Liver (tissue), 9 donors: ENCODE data around the gene UBASH3B. TPM values are rescaled to one million over a fixed set of nuclear protein-coding genes. Genes with fewer than 3 reads are reported as not detected.

Experiments used
- DNase-seq: peaks from one replicate; pipeline ENCODE4 v3.0.0-alpha.2; 2017; ENCODE audit warnings: low spot score
- H3K27ac ChIP-seq, 2 donors: one replicate each; pipeline ENCODE4 v1.7.0; 2013; ENCODE audit warnings: inconsistent platforms in 2 of 2, low read length in 2 of 2, control low read depth in 1 of 2, low read depth in 1 of 2, mild to moderate bottlenecking in 1 of 2
- H3K27me3 ChIP-seq, 4 donors: one replicate each; pipeline versions ENCODE4 v1.6.1 to v1.7.0; 2013; ENCODE audit warnings: low read length in 3 of 4, inconsistent platforms in 1 of 4, mild to moderate bottlenecking in 1 of 4, moderate library complexity in 1 of 4; ENCODE audit not compliant: control insufficient read depth in 4 of 4, insufficient read depth in 4 of 4
- H3K36me3 ChIP-seq, 4 donors: one replicate each; pipeline versions ENCODE4 v1.6.1 to v1.7.0; 2013; ENCODE audit warnings: low read length in 3 of 4, mild to moderate bottlenecking in 3 of 4, low read depth in 1 of 4, moderate library complexity in 1 of 4; ENCODE audit not compliant: control insufficient read depth in 4 of 4, insufficient read depth in 3 of 4
- H3K4me1 ChIP-seq, 4 donors: one replicate each; pipeline versions ENCODE4 v1.6.1 to v1.7.0; 2013; ENCODE audit warnings: low read length in 3 of 4, mild to moderate bottlenecking in 3 of 4, moderate library complexity in 1 of 4; ENCODE audit not compliant: control insufficient read depth in 4 of 4, insufficient read depth in 4 of 4
- H3K4me3 ChIP-seq, 3 donors: one replicate each; pipeline versions ENCODE4 v1.6.1 to v1.7.0; 2013; ENCODE audit warnings: low read length in 3 of 3, control low read depth in 1 of 3, low read depth in 1 of 3, mild to moderate bottlenecking in 1 of 3
- H3K9ac ChIP-seq, 2 donors: one replicate each; pipeline ENCODE4 v1.7.0; 2013; ENCODE audit warnings: low read length in 2 of 2, mild to moderate bottlenecking in 2 of 2, moderate library complexity in 2 of 2, control low read depth in 1 of 2, low read depth in 1 of 2
- H3K9me3 ChIP-seq, 4 donors: one replicate each; pipeline versions ENCODE4 v1.6.1 to v1.7.0; 2013; ENCODE audit warnings: low read length in 3 of 4; ENCODE audit not compliant: control insufficient read depth in 4 of 4
- EGR1 ChIP-seq, 2 donors: IDR thresholded peaks; 2 replicates each; pipeline ENCODE4 v1.6.1; 2016 to 2018; ENCODE audit warnings: antibody characterized with exemption in 2 of 2, low read depth in 2 of 2
- FOXA1 ChIP-seq: IDR thresholded peaks from 2 replicates; pipeline ENCODE4 v1.6.1; 2016; ENCODE audit warnings: antibody characterized with exemption
- FOXA2 ChIP-seq: IDR thresholded peaks from 2 replicates; pipeline ENCODE4 v1.6.1; 2016; ENCODE audit warnings: antibody characterized with exemption
- GABPA ChIP-seq, 2 donors: IDR thresholded peaks in 1 of 2; conservative IDR thresholded peaks in 1 of 2; 2 replicates each; pipeline ENCODE4 v1.6.1; 2016; ENCODE audit warnings: antibody characterized with exemption in 2 of 2, mild to moderate bottlenecking in 1 of 2, moderate library complexity in 1 of 2
- HNF4A ChIP-seq, 2 donors: conservative IDR thresholded peaks; 2 replicates each; pipeline ENCODE4 v1.6.1; 2016; ENCODE audit warnings: antibody characterized with exemption in 2 of 2, mild to moderate bottlenecking in 2 of 2
- JUND ChIP-seq, 2 donors: IDR thresholded peaks; 2 replicates each; pipeline ENCODE4 v1.6.1; 2016; ENCODE audit warnings: antibody characterized with exemption in 2 of 2
- NR2F2 ChIP-seq: IDR thresholded peaks from 2 replicates; pipeline ENCODE4 v1.6.1; 2016; ENCODE audit warnings: antibody characterized with exemption
- RAD21 ChIP-seq, 2 donors: IDR thresholded peaks; 2 replicates each; pipeline ENCODE4 v1.6.1; 2016; ENCODE audit warnings: antibody characterized with exemption in 2 of 2, mild to moderate bottlenecking in 2 of 2
- RXRA ChIP-seq, 2 donors: IDR thresholded peaks; 2 replicates each; pipeline ENCODE4 v1.6.1; 2017 to 2018; ENCODE audit warnings: antibody characterized with exemption in 2 of 2, mild to moderate bottlenecking in 1 of 2
- TAF1 ChIP-seq: conservative IDR thresholded peaks from 2 replicates; pipeline ENCODE4 v1.6.1; 2016; ENCODE audit warnings: antibody characterized with exemption, mild to moderate bottlenecking
- YY1 ChIP-seq: IDR thresholded peaks from 2 replicates; pipeline ENCODE4 v1.6.1; 2016; ENCODE audit warnings: antibody characterized with exemption, mild to moderate bottlenecking
- WGBS: extraction: QIAGEN DNeasy Blood & Tissue Kit; methylation state at CpG from one replicate; pipeline ENCODE4 v1.1.7; 2013; 5-methylcytosine and 5-hydroxymethylcytosine counted together
- polyA plus RNA-seq, 2 donors: library from polyadenylated mRNA; stranded (reverse) in 1 of 2; unstranded in 1 of 2; fragments of 200-250 nt in 1 of 2; fragments of >200 nt in 1 of 2; fragmentation: Nextera tagmentation in 1 of 2; extraction: Ambion mirVana in 1 of 2; gene quantifications; one replicate each; pipeline versions ENCODE4 v1.2.1 to v1.2.3, GENCODE V29; 2013 to 2015
- total RNA-seq, 2 donors: library from RNA; depleted of rRNA; stranded (reverse); fragments of >200 nt; gene quantifications; one replicate each; pipeline ENCODE4 v1.2.3, GENCODE V29; 2014
- TF ChIP-seq, protein P1 (sequence below): fragments of 150-350 bp; IDR thresholded peaks from 2 replicates; pipeline ENCODE4 v1.5.1; 2017; ENCODE audit warnings: improper control_type of control experiment, low read depth, low read length; ENCODE audit not compliant: missing input control
- TF ChIP-seq, protein P2 (sequence below): IDR thresholded peaks from 2 replicates; pipeline ENCODE4 v1.6.1; 2016; ENCODE audit warnings: antibody characterized with exemption
- donor health status: healthy.
- donor health status: healthy.
- donor health status: healthy.
- donor health status: healthy.
- donor health status: healthy.

The UBASH3B gene
- total and polyA plus RNA-seq, 4 donors: 0.48 to 5.5 (median 2.5) TPM

- no peak overlapping the region for H3K4me3 ChIP-seq
- no peak for DNase-seq
- no peaks in the 10 kb centered on the region for H3K36me3 ChIP-seq
- no peaks in the 10 kb centered on the region for H3K9me3 ChIP-seq
- no peak overlapping the region for H3K9ac ChIP-seq
- H3K27me3 ChIP-seq: peaks cover 0 to 4% (median under 1%) of the 10 kb centered on the region in 4 donors
- no peak for TF ChIP-seq FOXA1
- no peak for TF ChIP-seq RXRA (IDR thresholded peaks at IDR 0.05)
- no peaks in the 10 kb centered on the region for H3K4me1 ChIP-seq
- H3K27ac ChIP-seq: no peak overlapping the region
Measured at GRCh38 chr11:122836916-122837315, 181.4 kb downstream of the UBASH3B start.

DNA sequence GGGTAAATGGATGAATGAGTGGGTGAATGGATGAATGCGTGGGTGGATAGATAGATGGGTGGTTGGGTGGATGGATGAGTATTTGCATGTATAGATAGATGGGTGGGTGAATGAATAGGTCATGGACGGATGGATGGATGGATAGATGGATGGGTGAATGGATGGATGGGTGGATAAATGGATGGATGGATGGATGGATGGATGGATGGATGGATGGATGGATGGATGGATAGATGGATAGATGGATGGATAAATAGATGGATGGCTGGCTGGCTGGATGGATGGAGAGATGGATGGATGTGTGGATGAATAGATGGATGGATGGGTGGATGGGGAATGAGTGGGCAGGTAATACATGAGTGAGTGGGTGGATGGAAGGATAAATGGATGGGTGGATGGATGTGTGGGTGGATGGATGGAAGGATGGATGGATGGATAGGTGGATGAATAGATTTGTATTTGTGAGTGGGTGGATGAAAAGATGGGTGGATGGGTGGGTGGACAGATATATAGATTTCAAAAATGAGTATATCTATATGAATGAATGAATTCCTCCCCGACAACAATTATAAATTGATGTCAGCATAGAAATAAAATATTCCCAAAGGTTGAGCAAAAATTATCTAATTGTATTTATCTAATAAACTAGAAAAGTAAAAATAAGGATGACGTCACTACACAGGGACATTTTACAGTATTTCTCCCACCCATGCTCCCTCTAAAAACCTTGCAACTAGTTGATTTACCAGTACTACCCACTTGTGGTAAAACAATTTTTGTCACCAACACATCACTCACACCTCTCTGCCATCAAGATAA lies 182.2 kb downstream of the UBASH3B start:
- H3K4me1 ChIP-seq: no peaks in the 10 kb centered on the region
- TF ChIP-seq FOXA2 (no peak), TAF1 (no peak), YY1 (no peak), JUND (IDR thresholded peaks at IDR 0.05) (no peak), HNF4A (conservative IDR thresholded peaks at IDR 0.05) (no peak), NR2F2 (no peak)
- TF ChIP-seq, protein P1, sequence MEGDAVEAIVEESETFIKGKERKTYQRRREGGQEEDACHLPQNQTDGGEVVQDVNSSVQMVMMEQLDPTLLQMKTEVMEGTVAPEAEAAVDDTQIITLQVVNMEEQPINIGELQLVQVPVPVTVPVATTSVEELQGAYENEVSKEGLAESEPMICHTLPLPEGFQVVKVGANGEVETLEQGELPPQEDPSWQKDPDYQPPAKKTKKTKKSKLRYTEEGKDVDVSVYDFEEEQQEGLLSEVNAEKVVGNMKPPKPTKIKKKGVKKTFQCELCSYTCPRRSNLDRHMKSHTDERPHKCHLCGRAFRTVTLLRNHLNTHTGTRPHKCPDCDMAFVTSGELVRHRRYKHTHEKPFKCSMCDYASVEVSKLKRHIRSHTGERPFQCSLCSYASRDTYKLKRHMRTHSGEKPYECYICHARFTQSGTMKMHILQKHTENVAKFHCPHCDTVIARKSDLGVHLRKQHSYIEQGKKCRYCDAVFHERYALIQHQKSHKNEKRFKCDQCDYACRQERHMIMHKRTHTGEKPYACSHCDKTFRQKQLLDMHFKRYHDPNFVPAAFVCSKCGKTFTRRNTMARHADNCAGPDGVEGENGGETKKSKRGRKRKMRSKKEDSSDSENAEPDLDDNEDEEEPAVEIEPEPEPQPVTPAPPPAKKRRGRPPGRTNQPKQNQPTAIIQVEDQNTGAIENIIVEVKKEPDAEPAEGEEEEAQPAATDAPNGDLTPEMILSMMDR: no peak
- TF ChIP-seq, protein P2, sequence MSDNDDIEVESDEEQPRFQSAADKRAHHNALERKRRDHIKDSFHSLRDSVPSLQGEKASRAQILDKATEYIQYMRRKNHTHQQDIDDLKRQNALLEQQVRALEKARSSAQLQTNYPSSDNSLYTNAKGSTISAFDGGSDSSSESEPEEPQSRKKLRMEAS: no peak
- no peaks in the 10 kb centered on the region for H3K9me3 ChIP-seq
- H3K27ac ChIP-seq: no peak overlapping the region
- no peaks in the 10 kb centered on the region for H3K36me3 ChIP-seq
- DNase-seq: no peak
- H3K9ac ChIP-seq: no peak overlapping the region
- no peak overlapping the region for H3K4me3 ChIP-seq
- peaks cover 0 to 5% (median under 1%) of the 10 kb centered on the region in 4 donors for H3K27me3 ChIP-seq
- 80% methylated on average over 4 of the region's 4 CpGs for WGBS

- 36% methylated on average over 10 of the region's 10 CpGs for WGBS
- no peak overlapping the region for H3K27ac ChIP-seq
Measured at GRCh38 chr11:122843281-122844141, 188.0 kb downstream of the UBASH3B start.

More at GRCh38 chr11:122843281-122844141, 188.0 kb downstream of the UBASH3B start:
- TF ChIP-seq RAD21 (IDR thresholded peaks at IDR 0.05) (no peak), NR2F2 (no peak), TAF1 (no peak), HNF4A (conservative IDR thresholded peaks at IDR 0.05) (no peak), EGR1 (IDR thresholded peaks at IDR 0.05; ENCODE audit: low read depth in 2 of 2) (no peak), FOXA2 (no peak), GABPA (IDR thresholded peaks at IDR 0.05 in 1 of 2, conservative IDR thresholded peaks at IDR 0.05 in 1 of 2) (no peak), RXRA (IDR thresholded peaks at IDR 0.05) (no peak)
- TF ChIP-seq, protein P1: no peak
- TF ChIP-seq, protein P2: no peak
- H3K36me3 ChIP-seq: no peaks in the 10 kb centered on the region
- no peaks in the 10 kb centered on the region for H3K9me3 ChIP-seq
- peaks cover 0 to 19% (median 0%) of the 10 kb centered on the region in 4 donors for H3K27me3 ChIP-seq
- DNase-seq: no peak
- H3K9ac ChIP-seq: peak overlapping the region in 1 of 2 donors; percentile 22
- no peaks in the 10 kb centered on the region for H3K4me1 ChIP-seq
- no peak overlapping the region for H3K4me3 ChIP-seq
